DND-41 (cell line): ENCODE data around the gene PLEKHM1.

Experiments
- ATAC-seq: fragments of 200-7000 bp; cut with Tn5 transposase; 3 replicates; pipeline ENCODE4 v1.9.1; 2021; ENCODE audit warnings: low read depth; ENCODE audit not compliant: insufficient read depth
- DNase-seq: peaks from one replicate; pipeline ENCODE4 v3.0.0-alpha.2; 2020
- H2AFZ ChIP-seq: 2 replicates; pipeline ENCODE4 v1.6.0; 2012; ENCODE audit warnings: low read depth, low read length
- H3K27ac ChIP-seq: 2 replicates; pipeline ENCODE4 v1.5.1; 2012; ENCODE audit warnings: low read length, inconsistent platforms
- H3K27me3 ChIP-seq: fragments of 200-600 bp; sonication (generic); 2 replicates; pipeline ENCODE4 v1.6.0; 2012; ENCODE audit warnings: low read length, mild to moderate bottlenecking, inconsistent platforms; ENCODE audit not compliant: insufficient read depth, poor library complexity
- H3K36me3 ChIP-seq: 2 replicates; pipeline ENCODE4 v1.5.1; 2012; ENCODE audit warnings: low read length, inconsistent platforms; ENCODE audit not compliant: insufficient read depth
- H3K4me1 ChIP-seq: 2 replicates; pipeline ENCODE4 v1.5.1; 2012; ENCODE audit warnings: mild to moderate bottlenecking, low read length; ENCODE audit not compliant: insufficient read depth
- H3K4me2 ChIP-seq: 2 replicates; pipeline ENCODE4 v1.6.0; 2012; ENCODE audit warnings: mild to moderate bottlenecking, moderate library complexity, low read length, inconsistent platforms; ENCODE audit not compliant: insufficient read depth
- H3K4me3 ChIP-seq, 2 experiments: fragments of 200-600 bp in 1 of 2; shearing (Covaris generic) in 1 of 2; 2 replicates each; pipeline ENCODE4 v1.5.1; 2012 to 2016; ENCODE audit warnings: inconsistent platforms in 2 of 2, low read length in 2 of 2, mild to moderate bottlenecking in 2 of 2, low read depth in 1 of 2, moderate library complexity in 1 of 2
- H3K79me2 ChIP-seq: 2 replicates; pipeline ENCODE4 v1.6.0; 2012; ENCODE audit warnings: low read length, inconsistent platforms; ENCODE audit not compliant: insufficient read depth
- H3K9ac ChIP-seq: 2 replicates; pipeline ENCODE4 v1.6.0; 2012; ENCODE audit warnings: low read depth, mild to moderate bottlenecking, inconsistent platforms, low read length, moderate library complexity
- H3K9me3 ChIP-seq: 2 replicates; pipeline ENCODE4 v1.5.1; 2012; ENCODE audit warnings: low read length, moderate library complexity, mild to moderate bottlenecking, inconsistent platforms; ENCODE audit not compliant: insufficient read depth, severe bottlenecking
- H4K20me1 ChIP-seq: 2 replicates; pipeline ENCODE4 v1.6.0; 2012; ENCODE audit warnings: low read length; ENCODE audit not compliant: insufficient read depth
- EZH2 ChIP-seq: IDR thresholded peaks from 3 replicates; pipeline ENCODE4 v1.6.1; 2012; ENCODE audit warnings: borderline replicate concordance, low read depth, mild to moderate bottlenecking, moderate library complexity, low read length, inconsistent platforms; ENCODE audit not compliant: severe bottlenecking
- TF ChIP-seq, protein P1 (sequence below): IDR thresholded peaks from 2 replicates; pipeline ENCODE4 v1.5.1; 2012; ENCODE audit warnings: borderline replicate concordance, low read length, moderate library complexity, mild to moderate bottlenecking; ENCODE audit not compliant: poor library complexity, severe bottlenecking; ENCODE audit errors: extremely low read depth

The PLEKHM1 gene

DNA sequence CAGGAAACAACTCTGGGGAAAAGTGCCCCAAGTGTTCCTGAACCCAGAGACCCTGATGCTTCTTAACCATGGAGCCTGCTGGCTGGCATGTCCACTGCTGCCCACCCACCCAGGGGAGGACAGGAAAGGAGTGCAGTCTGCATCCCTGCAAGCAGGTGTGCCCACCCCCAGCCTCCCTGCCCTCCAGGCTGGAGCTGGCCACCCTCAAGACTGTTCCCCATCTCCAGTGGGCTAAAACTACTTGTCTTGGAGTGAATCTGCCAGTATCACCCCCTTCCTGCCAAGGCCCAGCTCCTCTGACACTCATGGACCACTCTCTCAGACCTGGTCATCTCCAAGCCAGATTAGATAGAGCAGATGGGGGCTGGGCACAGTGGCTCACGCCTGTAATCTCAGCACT lies 87.6 kb downstream of the PLEKHM1 start:
- peaks cover 73% of the 10 kb centered on the region for H3K36me3 ChIP-seq
- no peaks in the 10 kb centered on the region for H3K27me3 ChIP-seq
- H3K4me1 ChIP-seq: peaks cover 5% of the 10 kb centered on the region
- H3K9ac ChIP-seq: no peak overlapping the region
- TF ChIP-seq EZH2: no peak
- TF ChIP-seq, protein P1, sequence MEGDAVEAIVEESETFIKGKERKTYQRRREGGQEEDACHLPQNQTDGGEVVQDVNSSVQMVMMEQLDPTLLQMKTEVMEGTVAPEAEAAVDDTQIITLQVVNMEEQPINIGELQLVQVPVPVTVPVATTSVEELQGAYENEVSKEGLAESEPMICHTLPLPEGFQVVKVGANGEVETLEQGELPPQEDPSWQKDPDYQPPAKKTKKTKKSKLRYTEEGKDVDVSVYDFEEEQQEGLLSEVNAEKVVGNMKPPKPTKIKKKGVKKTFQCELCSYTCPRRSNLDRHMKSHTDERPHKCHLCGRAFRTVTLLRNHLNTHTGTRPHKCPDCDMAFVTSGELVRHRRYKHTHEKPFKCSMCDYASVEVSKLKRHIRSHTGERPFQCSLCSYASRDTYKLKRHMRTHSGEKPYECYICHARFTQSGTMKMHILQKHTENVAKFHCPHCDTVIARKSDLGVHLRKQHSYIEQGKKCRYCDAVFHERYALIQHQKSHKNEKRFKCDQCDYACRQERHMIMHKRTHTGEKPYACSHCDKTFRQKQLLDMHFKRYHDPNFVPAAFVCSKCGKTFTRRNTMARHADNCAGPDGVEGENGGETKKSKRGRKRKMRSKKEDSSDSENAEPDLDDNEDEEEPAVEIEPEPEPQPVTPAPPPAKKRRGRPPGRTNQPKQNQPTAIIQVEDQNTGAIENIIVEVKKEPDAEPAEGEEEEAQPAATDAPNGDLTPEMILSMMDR: no peak
- no peak overlapping the region for H3K27ac ChIP-seq
- H3K4me3 ChIP-seq: no peak overlapping the region
- H3K79me2 ChIP-seq: peaks cover 19% of the 10 kb centered on the region
- DNase-seq (no peak), ATAC-seq (no peak)
- peaks cover 20% of the 10 kb centered on the region for H4K20me1 ChIP-seq
- H3K4me2 ChIP-seq: no peak overlapping the region
- H3K9me3 ChIP-seq: no peaks in the 10 kb centered on the region
- H2AFZ ChIP-seq: no peak overlapping the region

DNA sequence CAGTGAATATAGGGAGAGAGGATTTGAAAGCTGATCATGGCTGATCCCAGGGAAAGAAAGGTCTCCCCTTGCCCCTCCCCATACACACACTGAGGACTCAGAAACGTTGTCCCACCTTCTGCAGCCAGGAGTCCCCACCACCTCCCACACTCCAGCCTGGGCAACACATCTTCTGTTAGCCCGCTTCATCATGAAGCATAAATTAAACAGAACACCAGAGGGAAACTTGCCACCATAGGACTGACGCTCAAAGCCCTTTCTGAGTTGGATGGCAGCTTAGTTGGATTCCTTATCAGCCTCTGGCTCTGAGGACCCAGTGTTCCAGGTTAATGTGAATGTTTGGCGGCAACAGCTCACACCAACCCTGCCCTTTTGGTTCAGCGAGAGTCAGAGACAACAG lies 91.7 kb downstream of the PLEKHM1 start:
- no peaks in the 10 kb centered on the region for H3K27me3 ChIP-seq
- H3K9ac ChIP-seq: no peak overlapping the region
- no peak overlapping the region for H3K4me2 ChIP-seq
- peaks cover 92% of the 10 kb centered on the region for H3K36me3 ChIP-seq
- no peak for ATAC-seq
- no peak overlapping the region for H2AFZ ChIP-seq
- H4K20me1 ChIP-seq: peaks cover 18% of the 10 kb centered on the region
- no peaks in the 10 kb centered on the region for H3K4me1 ChIP-seq
- H3K9me3 ChIP-seq: no peaks in the 10 kb centered on the region
- no peak for TF ChIP-seq EZH2
- TF ChIP-seq, protein P1: no peak
- no peaks in the 10 kb centered on the region for H3K79me2 ChIP-seq
- H3K27ac ChIP-seq: no peak overlapping the region
- DNase-seq: no peak
- no peak overlapping the region for H3K4me3 ChIP-seq

GRCh38 chr17:45397796-45398195 lies 92.7 kb downstream of the PLEKHM1 start:
- peaks cover 83% of the 10 kb centered on the region for H3K36me3 ChIP-seq
- H3K4me3 ChIP-seq: no peak overlapping the region
- H3K4me1 ChIP-seq: no peaks in the 10 kb centered on the region
- peaks cover 16% of the 10 kb centered on the region for H4K20me1 ChIP-seq
- no peaks in the 10 kb centered on the region for H3K9me3 ChIP-seq
- no peaks in the 10 kb centered on the region for H3K27me3 ChIP-seq
- H2AFZ ChIP-seq: no peak overlapping the region
- TF ChIP-seq, protein P1: no peak
- no peak for TF ChIP-seq EZH2
- H3K4me2 ChIP-seq: no peak overlapping the region
- ATAC-seq: no peak
- DNase-seq: no peak
- no peak overlapping the region for H3K9ac ChIP-seq
- H3K27ac ChIP-seq: no peak overlapping the region
- no peaks in the 10 kb centered on the region for H3K79me2 ChIP-seq
